GM19099 (cell line): ENCODE measurements around the gene HOXA11.

Experiments
- POLR2A ChIP-seq: IDR thresholded peaks from 3 replicates; pipeline ENCODE4 v1.6.1; 2011; ENCODE audit warnings: low read depth; ENCODE audit not compliant: insufficient read length; ENCODE audit errors: extremely low read depth

HOXA11 gene

DNA sequence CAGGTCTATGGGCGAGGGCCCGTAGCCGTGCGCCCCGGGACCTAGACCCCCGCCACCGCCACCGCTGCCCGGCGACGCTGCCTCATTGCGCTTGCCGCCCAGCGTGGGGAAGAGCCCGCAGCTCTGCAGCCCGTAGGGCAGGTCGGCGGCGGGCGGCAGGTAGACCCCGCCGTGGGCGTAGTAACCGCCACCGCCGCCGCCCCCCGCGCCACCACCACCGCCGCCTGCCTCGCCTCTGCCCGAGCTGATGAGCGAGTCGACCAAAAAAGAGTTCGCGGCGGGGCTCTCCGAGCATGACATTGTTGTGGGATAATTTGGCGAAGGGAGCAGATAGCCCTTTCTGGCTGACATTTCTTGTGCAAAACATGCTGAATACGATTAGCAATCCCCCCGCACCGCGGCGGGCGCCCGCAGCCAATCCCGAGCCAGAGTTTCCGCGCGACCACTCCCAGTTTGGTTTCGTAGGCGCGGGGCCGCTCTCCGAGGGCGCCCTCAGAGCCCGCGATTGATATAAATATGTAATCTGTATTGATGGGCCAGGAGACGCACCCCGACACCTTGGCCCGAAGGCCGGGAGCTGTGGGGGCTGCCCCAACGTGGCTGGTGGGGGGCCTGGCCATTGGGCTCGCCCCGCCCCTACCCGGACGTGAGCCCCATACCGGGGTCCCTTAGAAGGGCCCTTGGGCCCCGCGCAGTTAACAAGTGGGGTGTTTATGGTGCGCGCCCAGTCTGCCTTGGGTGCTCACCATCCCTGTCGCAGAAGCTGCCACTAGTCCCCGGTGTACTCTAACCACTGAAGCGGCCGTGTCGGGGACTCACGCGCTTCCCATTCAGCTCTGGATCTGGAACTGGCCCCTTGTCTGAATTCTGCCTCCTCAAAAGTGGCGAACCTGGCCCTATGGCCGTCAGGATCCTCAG is 10.8 kb downstream of the HOXA11 start, which contains the start of gene HOXA10:
Gene HOXA10 (minus strand): TSS at position 365 of the 918 bp plus-strand sequence. CDS start 14 bp downstream, at position 351.
- no peak for TF ChIP-seq POLR2A

DNA sequence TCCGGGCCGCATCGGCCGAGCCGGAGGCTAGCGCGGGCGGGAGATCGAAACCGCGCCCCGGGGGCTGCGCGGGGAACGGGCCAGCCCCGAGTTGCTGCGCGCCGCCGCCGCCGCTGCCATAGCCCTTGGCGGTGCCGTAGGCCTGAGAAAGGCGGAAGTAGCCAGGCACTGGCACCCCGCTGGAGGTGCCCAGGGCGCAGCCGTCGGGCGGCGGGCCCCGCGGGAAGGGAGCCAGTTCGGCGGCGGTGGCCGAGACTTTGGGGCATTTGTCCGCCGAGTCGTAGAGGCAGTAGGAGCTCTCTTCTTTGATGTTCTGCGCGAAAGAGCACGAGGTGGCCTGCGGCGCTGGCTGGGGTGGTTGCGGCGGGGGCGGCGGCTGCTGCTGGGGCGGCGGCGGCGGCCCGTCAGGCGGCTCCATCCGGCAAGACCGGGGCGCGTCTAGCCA is 11.5 kb downstream of the HOXA11 start:
- TF ChIP-seq POLR2A, result no peak

DNA sequence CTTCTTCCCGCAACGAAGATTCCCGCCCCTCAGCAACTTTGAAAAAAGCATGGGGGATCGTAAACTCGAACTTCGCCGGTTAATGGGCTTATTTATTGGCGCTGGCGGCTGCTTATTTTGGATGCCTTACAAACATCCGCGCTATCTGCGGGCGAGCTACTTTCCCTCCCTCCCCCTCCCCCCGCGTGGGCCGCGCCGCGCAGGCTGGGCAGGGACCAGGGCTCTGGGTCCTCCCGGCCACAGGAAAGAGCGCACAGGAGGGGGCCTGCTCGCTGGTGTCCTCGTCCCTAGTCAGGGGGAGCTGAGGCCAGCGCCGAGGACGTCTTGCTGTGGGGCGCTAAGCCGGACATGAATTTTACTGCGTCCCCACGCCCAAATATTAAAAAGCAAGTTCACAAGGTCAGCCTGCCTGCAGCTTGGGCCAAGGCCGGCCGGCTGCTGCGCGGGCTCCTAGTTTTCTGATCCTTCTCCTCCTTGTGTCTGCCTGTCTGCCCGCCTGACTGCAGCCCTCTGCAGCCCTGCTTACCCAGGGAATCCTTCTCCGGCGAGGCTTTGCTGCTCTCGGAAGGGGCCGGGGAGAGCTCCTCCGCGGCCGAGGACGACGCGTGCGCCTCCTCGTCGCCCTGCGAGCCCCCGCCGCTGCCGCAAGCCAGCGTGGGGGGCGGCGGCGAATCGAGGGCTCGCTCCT is 12.1 kb downstream of the HOXA11 start:
- TF ChIP-seq POLR2A, result no peak

DNA sequence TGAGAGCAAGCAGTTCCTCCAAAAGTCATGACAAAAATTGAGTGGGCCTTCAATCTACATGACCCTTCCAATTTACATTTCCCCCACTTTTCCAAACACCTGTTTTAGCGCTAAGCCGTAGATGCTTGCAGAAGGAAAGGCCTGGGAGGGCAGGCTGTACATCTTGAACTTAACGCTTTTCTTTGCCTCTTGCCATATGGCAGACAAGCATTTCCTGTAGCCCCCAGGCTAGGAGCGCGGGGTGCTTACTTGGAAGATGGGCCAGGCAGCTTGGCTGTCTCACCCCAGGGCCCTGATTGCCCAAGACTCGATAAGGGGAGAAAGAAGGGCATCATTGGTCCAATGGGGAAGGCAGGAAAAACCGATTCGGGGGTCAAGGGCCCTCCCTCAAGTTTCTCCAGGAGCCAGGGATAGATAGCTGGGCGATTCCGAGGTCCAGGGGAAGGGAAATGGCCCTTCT is 12.7 kb downstream of the HOXA11 start:
- no peak for TF ChIP-seq POLR2A

DNA sequence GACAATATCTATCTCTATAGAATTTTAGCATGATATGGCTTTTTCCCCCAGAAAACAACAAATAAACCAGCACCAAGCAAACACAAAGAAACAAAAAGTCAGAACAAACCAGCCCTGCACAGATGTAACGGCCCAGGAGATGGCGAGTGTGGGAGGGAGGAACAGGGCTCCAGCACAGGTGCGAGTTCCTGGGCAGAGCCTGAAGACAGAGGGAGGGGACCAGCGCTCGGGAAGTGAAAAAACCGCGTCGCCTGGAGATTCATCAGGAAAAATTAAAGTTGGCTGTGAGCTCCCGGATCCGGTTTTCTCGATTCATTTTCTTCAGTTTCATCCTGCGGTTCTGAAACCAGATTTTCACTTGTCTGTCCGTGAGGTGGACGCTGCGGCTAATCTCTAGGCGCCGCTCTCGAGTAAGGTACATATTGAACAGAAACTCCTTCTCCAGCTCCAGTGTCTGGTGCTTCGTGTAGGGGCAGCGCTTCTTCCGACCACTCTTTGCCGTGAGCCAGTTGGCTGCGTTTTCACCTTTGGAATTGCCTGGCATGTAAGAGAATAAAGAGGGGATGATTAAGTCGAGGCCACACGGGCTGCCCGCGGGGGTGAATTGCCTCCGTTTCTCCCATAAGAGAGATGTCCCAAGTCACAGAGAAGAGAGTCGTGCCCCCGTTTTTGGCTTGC is 13.3 kb downstream of the HOXA11 start:
- TF ChIP-seq POLR2A, result no peak

DNA sequence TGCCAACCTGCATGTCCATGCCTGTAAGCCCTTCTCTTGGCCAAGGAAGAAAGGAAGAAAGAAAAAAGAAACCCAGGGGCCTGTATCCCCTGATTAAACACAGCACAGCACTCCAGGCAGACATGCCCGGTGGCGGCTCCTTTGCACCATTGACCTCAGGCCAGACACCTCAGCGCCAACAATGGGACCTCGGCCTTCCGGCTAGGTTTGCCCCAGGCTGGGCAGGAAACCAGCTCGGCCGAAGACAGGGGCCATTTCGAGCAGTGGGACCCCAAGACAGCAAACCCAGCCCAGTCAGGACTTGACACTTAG is 13.8 kb downstream of the HOXA11 start:
- TF ChIP-seq POLR2A, result no peak

DNA sequence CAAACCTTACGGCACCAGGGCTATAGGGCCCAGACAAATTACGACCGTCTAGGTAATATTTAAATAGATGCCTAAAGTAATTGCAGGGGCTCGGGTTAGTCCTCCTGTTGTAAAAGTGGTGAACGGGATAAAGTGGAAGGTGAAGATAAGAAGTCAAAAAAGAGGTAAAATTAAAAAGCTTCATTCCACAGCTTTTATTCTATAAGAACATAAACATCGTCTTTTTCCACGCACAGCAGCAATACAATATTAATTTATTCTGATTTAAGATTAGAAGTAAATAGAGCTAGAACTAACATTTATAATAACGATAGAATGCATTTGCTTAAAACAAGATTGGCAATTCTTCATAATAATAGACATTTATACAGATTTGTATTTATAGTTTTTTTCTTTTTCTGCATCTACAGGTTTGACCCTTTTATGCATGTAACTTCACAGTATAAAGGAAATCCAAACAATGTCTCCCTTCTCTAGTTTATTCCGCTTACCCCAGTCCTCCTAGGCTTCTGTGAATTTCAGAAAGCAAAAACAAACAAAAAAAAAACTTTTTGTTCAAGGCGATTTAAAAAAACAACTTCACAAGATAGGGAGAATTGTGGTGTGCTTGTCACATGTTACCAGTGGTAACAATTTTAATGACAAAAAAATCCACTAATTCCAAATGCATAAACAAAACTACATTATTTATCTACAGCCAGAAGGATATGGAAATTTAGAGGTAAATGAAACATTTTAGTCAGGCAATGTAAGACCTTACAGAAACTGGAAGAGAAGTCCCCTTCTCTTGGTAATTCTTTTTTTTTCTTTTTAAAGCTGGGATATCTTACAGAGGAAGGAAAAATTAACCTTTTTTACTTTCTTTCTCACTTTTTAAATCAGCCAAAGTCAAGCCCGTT is 14.4 kb downstream of the HOXA11 start:
- TF ChIP-seq POLR2A, result no peak

DNA sequence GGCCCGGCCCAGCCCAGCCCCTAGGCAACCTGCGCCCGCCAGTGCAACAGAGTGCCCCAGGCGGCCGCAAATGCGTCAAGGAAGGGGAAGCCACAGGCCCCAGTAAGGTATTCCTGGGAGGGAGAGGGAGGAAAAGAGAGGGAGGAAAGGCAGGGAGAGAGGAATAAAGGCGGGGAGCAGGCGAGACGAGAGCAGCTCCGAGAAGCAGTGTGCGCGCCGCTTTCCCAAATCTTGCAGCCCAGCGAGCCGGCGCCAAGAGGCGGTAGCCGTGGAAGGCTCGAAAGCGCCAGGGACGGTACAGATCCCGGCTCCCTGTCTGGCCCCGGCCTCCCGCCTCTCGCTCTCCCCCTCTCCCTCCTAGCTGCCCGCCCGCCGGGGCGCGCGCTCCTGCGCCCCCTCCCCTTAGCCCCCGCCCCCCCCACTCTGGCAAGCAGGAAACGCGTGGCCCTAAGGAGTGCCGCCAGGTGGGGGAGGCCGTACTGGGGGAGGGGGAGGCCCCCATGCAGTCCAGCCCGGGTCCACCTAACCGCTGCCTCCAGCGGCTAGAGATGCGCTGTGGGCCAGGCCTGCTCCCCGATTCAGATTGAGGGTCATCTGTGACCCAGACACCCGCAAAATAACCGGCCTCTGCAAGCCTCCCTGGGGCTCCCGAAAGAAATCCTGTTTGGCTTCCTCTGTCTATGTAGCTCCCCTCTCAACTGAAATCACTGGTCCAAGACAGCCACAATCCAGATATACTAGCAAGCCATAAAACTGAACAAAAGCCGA is 15.2 kb downstream of the HOXA11 start:
- TF ChIP-seq POLR2A, result no peak

DNA sequence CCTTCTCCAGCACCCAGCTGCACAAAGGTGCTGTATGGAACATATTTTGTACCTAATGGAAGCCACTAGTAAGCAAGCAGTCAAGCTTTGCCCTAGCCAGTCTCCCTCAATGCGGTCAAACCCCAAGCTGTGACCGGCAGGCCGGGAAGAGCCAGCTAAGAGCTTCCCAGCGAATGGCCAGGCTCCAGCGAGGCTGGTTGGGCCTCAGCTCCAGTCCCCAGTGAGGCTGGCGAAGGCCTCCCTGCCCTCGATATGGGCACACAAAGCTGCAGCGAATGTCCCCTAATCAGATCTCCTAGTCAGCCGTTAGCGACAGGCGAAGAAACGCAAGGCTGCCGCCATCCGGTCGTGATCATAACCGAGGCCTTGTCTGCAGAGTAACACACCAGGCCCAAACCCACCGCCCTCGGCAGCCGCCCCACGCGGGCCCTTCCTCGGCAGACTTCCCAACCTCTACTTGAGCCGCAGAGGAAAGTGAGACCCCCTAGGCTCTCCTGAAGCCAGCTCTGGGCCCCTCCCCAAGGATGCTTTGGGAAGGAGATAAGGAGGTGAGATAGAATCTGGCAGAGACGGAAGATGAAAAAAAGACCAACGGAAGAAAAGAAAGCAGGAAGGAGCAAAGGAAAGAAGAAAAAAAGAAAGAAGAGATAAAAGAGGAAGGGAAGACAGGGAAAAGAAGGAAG is 16.6 kb downstream of the HOXA11 start:
- TF ChIP-seq POLR2A, result no peak

DNA sequence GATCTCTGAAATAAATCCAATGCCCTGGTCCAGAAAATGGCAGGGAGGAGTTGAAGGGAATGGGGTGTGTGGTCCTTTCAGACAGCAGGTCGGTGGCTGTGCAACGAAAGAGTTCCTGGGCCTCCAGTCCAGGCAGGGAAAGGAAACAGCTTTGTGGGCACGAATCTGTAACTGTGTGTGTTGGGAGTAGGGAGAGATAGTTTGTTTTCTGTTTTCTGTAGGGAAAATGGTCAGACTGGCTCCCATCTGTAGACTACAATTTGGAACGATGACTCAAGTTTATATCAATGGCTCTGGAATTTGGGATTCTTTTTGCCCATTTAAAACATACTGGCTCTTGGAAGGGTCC is 17.1 kb downstream of the HOXA11 start:
- no peak for TF ChIP-seq POLR2A

DNA sequence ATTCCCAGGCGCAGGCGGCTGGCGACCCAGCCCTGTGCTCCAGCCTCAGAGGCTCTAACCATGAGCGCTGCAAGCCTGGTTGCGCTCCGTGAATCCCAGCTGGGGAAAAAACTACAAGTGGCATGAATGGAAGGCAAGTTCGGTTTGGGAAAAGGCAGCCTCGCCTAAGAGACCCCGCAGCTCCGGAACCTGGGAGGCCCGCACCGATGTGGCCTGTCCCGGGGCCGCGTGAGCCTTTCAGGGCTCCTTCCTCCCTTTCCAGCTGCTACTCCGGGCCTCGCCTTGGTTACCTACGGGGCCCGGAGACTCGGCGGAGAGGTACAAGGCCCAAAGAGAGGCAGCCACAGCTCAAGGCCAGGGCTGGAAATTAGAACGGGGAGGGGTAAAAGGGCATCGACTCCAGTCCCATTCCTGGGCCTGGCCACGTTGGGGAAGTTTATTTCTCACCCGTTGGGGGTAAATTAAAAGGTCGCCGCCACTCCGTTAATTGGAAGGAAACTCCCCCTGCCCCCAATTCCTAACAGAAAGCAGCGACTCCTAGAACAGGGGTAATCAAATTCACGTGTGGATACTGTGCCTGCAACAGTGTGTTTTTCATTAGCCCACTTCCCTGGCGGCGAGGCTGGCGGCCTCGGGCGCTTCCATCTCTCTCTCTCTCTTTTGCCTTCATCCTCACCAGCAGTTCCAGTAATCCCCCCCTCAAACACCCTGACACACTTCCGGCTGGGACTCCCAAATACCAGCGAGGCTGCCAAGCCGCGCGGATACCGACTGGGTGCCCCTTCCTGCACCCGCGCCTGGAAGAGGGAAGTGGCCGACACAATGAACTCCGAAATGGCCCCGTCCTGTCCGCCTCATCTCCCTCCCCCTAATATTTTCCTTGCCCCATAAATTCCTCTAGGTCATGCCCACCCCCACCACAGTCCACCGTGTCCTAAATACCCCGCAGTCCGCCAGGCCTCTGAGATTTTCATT is 18.2 kb downstream of the HOXA11 start:
- TF ChIP-seq POLR2A, result no peak

DNA sequence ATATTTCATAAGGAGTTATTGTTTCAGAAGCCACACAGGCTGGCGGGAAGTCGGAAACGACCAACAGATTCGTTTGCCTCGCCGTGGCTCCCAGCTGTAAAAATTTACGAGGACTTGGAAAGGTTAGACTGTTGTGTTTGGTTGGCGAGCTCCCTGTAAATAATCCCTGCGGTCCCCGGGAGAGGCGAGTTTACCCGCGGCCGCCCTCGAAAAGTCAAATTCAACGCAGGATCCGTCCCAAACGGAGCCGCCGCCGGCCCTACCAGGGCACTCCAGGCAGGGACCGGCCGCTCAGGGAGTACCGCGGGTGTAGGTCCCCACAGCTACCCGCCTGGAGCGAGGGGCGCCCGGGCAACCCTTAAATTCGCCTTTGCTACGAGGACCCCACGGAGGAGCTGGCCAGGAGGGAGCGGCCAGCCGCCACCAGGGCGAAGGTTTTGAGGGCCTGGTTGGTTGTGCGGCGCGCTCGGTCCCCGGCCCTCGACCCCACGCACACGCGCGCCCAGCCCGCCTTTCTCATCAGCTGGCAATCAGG is 19.0 kb downstream of the HOXA11 start:
- TF ChIP-seq POLR2A, result no peak
